H1 (cell line): ENCODE measurements around the gene ZNF521. TPM values are rescaled to one million over a fixed set of nuclear protein-coding genes. Genes with fewer than 3 reads are reported as not detected.

ENCODE experiments used
- CTCF ChIA-PET: fragments of 300-600 bp; sonication (Branson Sonifier 250); formaldehyde crosslinking; loops from one replicate; lab custom pipeline; 2021; ENCODE audit not compliant: partially characterized antibody; lab: Charles Lee
- POLR2A ChIA-PET: fragments of 300-600 bp; sonication (Branson Sonifier 250); formaldehyde crosslinking; loops from one replicate; lab custom pipeline; 2021; ENCODE audit warnings: inconsistent platforms; ENCODE audit not compliant: partially characterized antibody; lab: Charles Lee
- DNase-seq, 2 experiments: peaks; one replicate each; pipeline versions ENCODE4 v3.0.0 to v3.0.0-alpha.2; 2010 to 2022; ENCODE audit warnings: low spot score in 2 of 2, low read depth in 1 of 2, mixed read lengths in 1 of 2
- FAIRE-seq: peaks from 2 replicates; lab custom pipeline; 2011; peaks lifted over from hg19 to GRCh38; lab: Jason Lieb, UNC
- H2AFZ ChIP-seq: 2 replicates; pipeline ENCODE4 v1.8.1; 2012; ENCODE audit warnings: low read length, inconsistent platforms
- H2AK5ac ChIP-seq: 2 replicates; pipeline ENCODE4 v1.6.1; 2013; ENCODE audit warnings: low read depth, low read length
- H2BK120ac ChIP-seq: replicated peaks from 2 replicates; pipeline ENCODE3; 2013; ENCODE audit warnings: low read depth, low read length, inconsistent platforms
- H2BK12ac ChIP-seq: 2 replicates; pipeline ENCODE4 v1.6.1; 2013; ENCODE audit warnings: low read depth, low read length
- H2BK15ac ChIP-seq: 2 replicates; pipeline ENCODE4 v1.6.1; 2013; ENCODE audit warnings: low read length
- H2BK20ac ChIP-seq: 2 replicates; pipeline ENCODE4 v1.6.1; 2013; ENCODE audit warnings: low read length
- H2BK5ac ChIP-seq: 2 replicates; pipeline ENCODE4 v1.6.1; 2013; ENCODE audit warnings: low read depth, low read length
- H3K14ac ChIP-seq: 2 replicates; pipeline ENCODE4 v1.6.1; 2013; ENCODE audit warnings: inconsistent platforms; ENCODE audit not compliant: insufficient read length
- H3K18ac ChIP-seq: 2 replicates; pipeline ENCODE4 v1.6.1; 2013; ENCODE audit warnings: low read length; ENCODE audit errors: extremely low read depth
- H3K23ac ChIP-seq: 2 replicates; pipeline ENCODE4 v1.6.1; 2013; ENCODE audit warnings: inconsistent platforms; ENCODE audit not compliant: insufficient read length
- H3K23me2 ChIP-seq: 2 replicates; pipeline ENCODE4 v1.6.1; 2013; ENCODE audit warnings: low read depth, low read length
- H3K27ac ChIP-seq: 2 replicates; pipeline ENCODE4 v1.6.1; 2011; ENCODE audit warnings: low read depth, low read length, inconsistent platforms
- H3K27me3 ChIP-seq, 4 experiments: replicated peaks in 1 of 4; 1 replicate in 1 of 4; 2 replicates in 3 of 4; pipeline versions ENCODE4 v1.6.1 to v1.8.1; 2011 to 2013; ENCODE audit warnings: low read length in 3 of 4, mild to moderate bottlenecking in 3 of 4, inconsistent platforms in 2 of 4, mixed read lengths in 2 of 4, moderate library complexity in 1 of 4; ENCODE audit not compliant: control insufficient read depth in 3 of 4, insufficient read depth in 3 of 4; ENCODE audit errors: extremely low read depth in 1 of 4
- H3K36me3 ChIP-seq, 4 experiments: 2 replicates each; pipeline versions ENCODE4 v1.6.1 to v1.8.1; 2011 to 2013; ENCODE audit warnings: mild to moderate bottlenecking in 4 of 4, low read length in 3 of 4, moderate library complexity in 2 of 4, control low read depth in 1 of 4, inconsistent platforms in 1 of 4; ENCODE audit not compliant: insufficient read depth in 4 of 4, control insufficient read depth in 2 of 4
- H3K4ac ChIP-seq: replicated peaks from 2 replicates; pipeline ENCODE3; 2013; ENCODE audit warnings: low read length, low read depth, mixed read lengths, inconsistent platforms; ENCODE audit not compliant: insufficient read length
- H3K4me1 ChIP-seq, 4 experiments: replicated peaks in 1 of 4; 1 replicate in 1 of 4; 2 replicates in 3 of 4; pipeline versions ENCODE4 v1.6.1 to v1.8.1; 2011 to 2013; ENCODE audit warnings: low read length in 3 of 4, inconsistent platforms in 2 of 4, mixed read lengths in 1 of 4; ENCODE audit not compliant: insufficient read depth in 4 of 4, control insufficient read depth in 3 of 4
- H3K4me2 ChIP-seq, 2 experiments: 2 replicates each; pipeline versions ENCODE4 v1.6.1 to v1.8.1; 2011 to 2013; ENCODE audit warnings: low read depth in 2 of 2, low read length in 2 of 2, control low read depth in 1 of 2, inconsistent platforms in 1 of 2, mild to moderate bottlenecking in 1 of 2; ENCODE audit not compliant: insufficient read depth in 1 of 2
- H3K4me3 ChIP-seq, 4 experiments: fragments of 200-600, 300-600 bp in 1 of 4; sonication (generic), shearing (Covaris generic), sonication (Bioruptor Twin) in 1 of 4; 2 replicates each; pipeline versions ENCODE4 v1.5.1 to v1.8.1; 2011 to 2016; ENCODE audit warnings: low read length in 4 of 4, low read depth in 3 of 4, control low read depth in 2 of 4, inconsistent platforms in 2 of 4, mild to moderate bottlenecking in 2 of 4, mixed read lengths in 1 of 4, moderate library complexity in 1 of 4; ENCODE audit not compliant: insufficient read depth in 2 of 4; ENCODE audit errors: extremely low read depth in 1 of 4
- H3K56ac ChIP-seq: replicated peaks from 2 replicates; pipeline ENCODE3; 2013; ENCODE audit warnings: low read depth, mild to moderate bottlenecking, mixed read lengths, low read length, inconsistent platforms; ENCODE audit not compliant: insufficient read length
- H3K79me1 ChIP-seq: 2 replicates; pipeline ENCODE4 v1.6.1; 2013; ENCODE audit warnings: low read depth, low read length, control low read depth
- H3K79me2 ChIP-seq, 2 experiments: 2 replicates each; pipeline versions ENCODE4 v1.6.1 to v1.8.1; 2012 to 2013; ENCODE audit warnings: low read length in 2 of 2, mild to moderate bottlenecking in 2 of 2, inconsistent platforms in 1 of 2; ENCODE audit not compliant: insufficient read depth in 2 of 2, control insufficient read depth in 1 of 2
- H3K9ac ChIP-seq, 4 experiments: replicated peaks in 1 of 4; 1 replicate in 1 of 4; 2 replicates in 3 of 4; pipeline versions ENCODE4 v1.6.1 to v1.8.1; 2011 to 2013; ENCODE audit warnings: low read depth in 3 of 4, low read length in 3 of 4, control low read depth in 2 of 4, mild to moderate bottlenecking in 2 of 4, moderate library complexity in 2 of 4, inconsistent platforms in 1 of 4; ENCODE audit errors: extremely low read depth in 1 of 4
- H3K9me3 ChIP-seq, 2 experiments: 2 replicates each; pipeline versions ENCODE4 v1.6.1 to v1.8.1; 2012 to 2013; ENCODE audit warnings: mild to moderate bottlenecking in 2 of 2, moderate library complexity in 2 of 2, control low read depth in 1 of 2, inconsistent platforms in 1 of 2, low read depth in 1 of 2, low read length in 1 of 2, mixed read lengths in 1 of 2; ENCODE audit not compliant: insufficient read depth in 2 of 2
- H4K20me1 ChIP-seq, 2 experiments: replicated peaks in 1 of 2; 2 replicates each; pipeline versions ENCODE3 to v1.8.1; 2011 to 2013; ENCODE audit warnings: inconsistent platforms in 2 of 2, low read length in 2 of 2, mild to moderate bottlenecking in 1 of 2; ENCODE audit not compliant: insufficient read depth in 2 of 2, control insufficient read depth in 1 of 2
- H4K5ac ChIP-seq: 2 replicates; pipeline ENCODE4 v1.6.1; 2013; ENCODE audit warnings: low read length, low read depth, mixed read lengths, inconsistent platforms; ENCODE audit not compliant: insufficient read length
- H4K8ac ChIP-seq: 2 replicates; pipeline ENCODE4 v1.8.0; 2013; ENCODE audit warnings: mild to moderate bottlenecking, moderate library complexity, low read length, inconsistent platforms; ENCODE audit not compliant: insufficient read depth; ENCODE audit errors: extremely low read depth
- H4K91ac ChIP-seq: replicated peaks from 2 replicates; pipeline ENCODE3; 2013; ENCODE audit warnings: low read length, mixed read lengths, inconsistent platforms; ENCODE audit not compliant: insufficient read length
- BRCA1 ChIP-seq: IDR thresholded peaks from 2 replicates; pipeline ENCODE4 v1.6.1; 2012; ENCODE audit warnings: low read depth, low read length, improper control_type of control experiment
- FOSL1 ChIP-seq: IDR thresholded peaks from 2 replicates; pipeline ENCODE4 v1.6.1; 2011; ENCODE audit warnings: mild to moderate bottlenecking, low read depth, low read length, moderate library complexity; ENCODE audit not compliant: insufficient read depth
- NRF1 ChIP-seq: IDR thresholded peaks from 2 replicates; pipeline ENCODE4 v1.6.1; 2011; ENCODE audit warnings: mild to moderate bottlenecking, low read depth, low read length, improper control_type of control experiment
- WGBS, 2 experiments: shearing (Covaris generic) in 1 of 2; methylation state at CpG; one replicate each; pipeline versions ENCODE4 v1.1.6 to v1.1.7; 2013 to 2015; ENCODE audit warnings: low lambda C conversion rate in 2 of 2, mixed read lengths in 2 of 2, inconsistent platforms in 1 of 2, low coverage in 1 of 2, missing lambda C conversion rate in 1 of 2; ENCODE audit not compliant: insufficient replicate concordance in 2 of 2, insufficient coverage in 1 of 2, insufficient read length in 1 of 2; ENCODE audit errors: extremely low coverage in 1 of 2, missing lambda C conversion rate in 1 of 2; 5-methylcytosine and 5-hydroxymethylcytosine counted together
- polyA plus RNA-seq, 7 experiments: library from polyadenylated mRNA; depleted of rRNA in 3 of 7; stranded (reverse) in 5 of 7; unstranded in 2 of 7; fragments of >200 nt in 5 of 7; fragments of 200-250 nt in 2 of 7; gene quantifications; 1 replicate in 5 of 7; 2 replicates in 1 of 7; 4 replicates in 1 of 7; pipeline versions ENCODE4 v1.2.1 to v1.2.3, GENCODE V29; 2011 to 2013; ENCODE audit warnings: missing spikeins in 2 of 7, mixed read lengths in 2 of 7
- total RNA-seq: library from RNA; stranded (reverse); fragmentation: NEBNext Ultra II Directional; extraction: Animal tissue kit (Norgen Biotek cat#: 25700); gene quantifications from 2 replicates; pipeline ENCODE4 v1.2.1, GENCODE V29; 2021

The ZNF521 gene
- total and polyA plus RNA-seq, 2 of the 8 experiments (the other 6 are each of a cell fraction or from before 2014, with no cell fraction given), result 9.5 to 15.8 TPM

- Histone ChIP-seq H4K8ac (no peak overlapping the region), H3K9me3 (no peaks in the 10 kb centered on the region), H3K23me2 (no peaks in the 10 kb centered on the region), H2AFZ (no peak overlapping the region), H3K36me3 (no peaks in the 10 kb centered on the region), H2BK5ac (no peak overlapping the region), H3K14ac (no peak overlapping the region), H3K79me1 (no peaks in the 10 kb centered on the region), H3K27ac (no peak overlapping the region), H4K91ac (no peak overlapping the region), H2BK12ac (no peak overlapping the region), H3K79me2 (no peaks in the 10 kb centered on the region), H3K4me1 (peaks cover 0 to 7% (median 2%) of the 10 kb centered on the region in 4 experiments; a peak in 3 of 7 replicates), H2BK120ac (no peak overlapping the region), H3K27me3 (no peaks in the 10 kb centered on the region), H2AK5ac (no peak overlapping the region), H4K5ac (no peak overlapping the region), H4K20me1 (no peaks in the 10 kb centered on the region), H2BK15ac (no peak overlapping the region), H3K18ac (no peak overlapping the region), H3K4me3 (no peak overlapping the region), H3K4me2 (no peak overlapping the region), H3K4ac (no peak overlapping the region), H3K56ac (no peak overlapping the region), H3K9ac (no peak overlapping the region), H2BK20ac (no peak overlapping the region), H3K23ac (no peak overlapping the region)
- ChIA-PET POLR2A (no interaction called here), CTCF (no interaction called here)
- FAIRE-seq, result no peak
- no peak for DNase-seq
- WGBS, 2 experiments, result 93% methylated on average over 3 of the region's 3 CpGs; no CpG with 5 or more reads in 1 of the 2 experiments
- TF ChIP-seq FOSL1 (no peak), NRF1 (no peak), BRCA1 (no peak)
Observed at GRCh38 chr18:25234740-25235345, 117.1 kb downstream of the ZNF521 start.
